ENCODE data around the gene UBAP1L.
A peak's percentile ranks its signal among the peaks of the same experiment; 100 is the strongest.
"Not testable (repeated sequence)": the region's sequence is repeated elsewhere in the genome, so short reads cannot be mapped to it uniquely, and the experiment has no call there.

The UBAP1L gene

GRCh38 chr15:65099336-65099735 is 15.7 kb downstream of the UBAP1L start:
- no peak for DNase-seq

GRCh38 chr15:65097651-65098263 is 17.2 kb downstream of the UBAP1L start:
- no peak for DNase-seq

DNA sequence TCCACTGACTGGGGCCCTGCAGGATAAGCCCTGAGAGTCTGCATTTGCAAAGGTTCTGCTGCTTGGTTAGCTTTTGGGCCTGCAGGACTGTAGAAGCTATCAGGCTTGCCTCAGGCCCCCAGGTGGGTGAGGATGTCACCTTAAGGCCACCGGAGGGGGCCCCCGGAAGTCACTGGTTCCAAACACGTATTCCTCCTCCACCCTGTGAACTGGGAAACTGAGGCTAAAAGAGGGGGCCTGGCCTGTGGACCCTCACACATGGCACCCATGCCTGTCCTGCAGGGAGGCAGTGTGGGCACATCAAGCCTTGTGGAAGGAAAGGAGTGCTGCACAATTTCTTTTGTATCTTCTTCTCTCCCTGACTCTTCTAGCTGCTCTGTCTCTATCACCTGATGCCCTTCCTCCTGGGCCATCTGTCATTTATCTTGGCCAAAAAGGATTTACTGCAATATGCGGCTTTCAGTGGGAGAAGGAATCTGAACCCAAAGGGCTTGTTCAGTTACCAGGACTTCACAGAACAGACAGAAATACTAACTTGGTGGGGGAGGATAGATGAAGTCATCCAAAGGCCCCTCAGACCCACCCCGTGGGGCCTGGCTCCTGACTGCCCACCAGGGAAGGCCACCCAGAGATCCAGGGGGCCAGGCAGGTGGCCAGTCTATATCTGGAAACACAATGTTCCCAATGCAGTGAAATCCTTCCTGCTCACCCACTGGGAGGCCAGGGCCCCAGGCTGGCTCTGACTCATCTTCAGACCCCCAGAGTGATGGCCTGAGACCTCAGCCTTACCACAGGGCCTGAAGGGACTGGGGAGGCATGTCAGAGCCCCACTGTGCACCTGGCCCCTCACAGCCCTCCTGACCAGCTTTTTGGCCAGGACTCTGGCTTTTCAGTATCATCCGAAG is 18.3 kb downstream of the UBAP1L start:
- no peak for DNase-seq

DNA sequence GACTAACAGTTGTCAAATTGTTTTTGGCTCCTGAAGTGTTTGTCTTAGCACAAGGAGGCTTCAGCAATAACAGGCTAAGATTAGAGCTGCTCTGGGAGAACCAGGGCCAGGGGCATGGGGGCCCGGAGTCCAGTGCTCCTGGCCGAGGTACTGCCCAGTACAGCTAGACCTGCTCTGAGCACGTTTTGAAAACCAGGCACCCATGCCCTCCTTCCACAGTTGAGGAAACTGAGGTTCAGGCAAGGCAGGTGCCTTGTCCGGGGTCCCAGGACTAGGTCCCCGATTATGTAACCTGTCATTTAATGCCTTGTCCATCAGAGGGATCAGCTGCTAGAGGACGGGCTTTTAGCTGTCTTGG is 19.3 kb downstream of the UBAP1L start:
- DNase-seq = no peak

GRCh38 chr15:65095011-65095746 is 19.8 kb downstream of the UBAP1L start:
- no peak for DNase-seq

GRCh38 chr15:65094294-65094995 is 20.6 kb downstream of the UBAP1L start:
- no peak for DNase-seq

DNA sequence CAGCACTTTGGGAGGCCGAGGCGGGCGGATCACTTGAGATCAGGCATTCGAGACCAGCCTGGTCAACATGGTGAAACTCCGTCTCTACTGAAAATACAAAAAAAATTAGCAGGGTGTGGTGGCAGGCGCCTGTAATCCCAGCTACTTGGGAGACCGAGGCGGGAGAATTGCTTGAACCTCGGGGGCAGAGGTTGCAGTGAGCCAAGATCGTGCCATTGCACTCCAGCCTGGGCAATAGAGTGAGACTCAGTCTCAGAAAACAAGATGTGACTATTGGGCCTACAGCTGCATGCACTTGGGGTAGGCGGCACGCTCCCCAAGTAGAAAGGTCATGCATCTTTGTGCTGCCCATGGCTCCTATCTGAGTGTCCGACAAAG is 21.2 kb downstream of the UBAP1L start:
- DNase-seq = not testable (repeated sequence)

- DNase-seq = no peak
Observed at GRCh38 chr15:65092911-65093792, 21.8 kb downstream of the UBAP1L start.

DNA sequence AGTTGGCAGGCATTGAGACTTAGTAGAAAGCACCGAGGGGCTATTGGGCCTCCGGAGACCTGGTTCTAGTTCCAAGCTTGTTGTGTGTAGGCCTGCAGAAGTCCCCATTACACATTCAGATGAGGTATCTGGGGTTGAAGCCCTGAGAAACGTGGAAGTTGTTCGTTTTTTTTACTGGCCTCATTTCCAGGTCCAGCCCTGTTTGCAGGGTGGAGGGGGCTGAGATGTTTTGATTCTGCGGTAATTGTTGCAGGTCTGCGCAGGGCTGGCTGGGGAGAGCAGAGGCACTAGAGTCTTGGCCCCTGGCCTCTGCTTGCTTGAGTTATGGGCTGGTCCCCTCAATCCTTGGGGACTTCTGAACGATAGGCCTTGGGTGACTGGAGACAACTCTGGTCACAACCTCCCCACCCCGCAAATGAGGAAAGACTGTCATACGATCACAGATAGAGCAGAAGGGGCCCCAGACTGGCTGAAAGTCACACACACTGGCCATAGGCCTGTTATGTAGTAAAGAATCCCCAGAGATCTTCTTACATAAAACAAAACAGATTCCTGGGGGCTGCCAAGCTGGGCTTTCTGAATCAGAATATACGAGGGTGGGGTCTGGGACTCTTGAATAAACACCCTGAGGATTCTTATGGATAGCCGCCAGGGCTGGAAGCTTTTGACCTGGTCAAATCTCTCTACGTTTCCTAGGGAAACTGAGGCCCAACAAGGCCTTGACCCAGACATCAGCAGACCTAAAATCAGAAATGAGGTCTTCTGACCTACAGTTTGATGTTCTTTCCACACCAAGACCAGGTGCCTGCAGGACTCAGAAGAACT is 22.8 kb downstream of the UBAP1L start:
- no peak for DNase-seq

DNA sequence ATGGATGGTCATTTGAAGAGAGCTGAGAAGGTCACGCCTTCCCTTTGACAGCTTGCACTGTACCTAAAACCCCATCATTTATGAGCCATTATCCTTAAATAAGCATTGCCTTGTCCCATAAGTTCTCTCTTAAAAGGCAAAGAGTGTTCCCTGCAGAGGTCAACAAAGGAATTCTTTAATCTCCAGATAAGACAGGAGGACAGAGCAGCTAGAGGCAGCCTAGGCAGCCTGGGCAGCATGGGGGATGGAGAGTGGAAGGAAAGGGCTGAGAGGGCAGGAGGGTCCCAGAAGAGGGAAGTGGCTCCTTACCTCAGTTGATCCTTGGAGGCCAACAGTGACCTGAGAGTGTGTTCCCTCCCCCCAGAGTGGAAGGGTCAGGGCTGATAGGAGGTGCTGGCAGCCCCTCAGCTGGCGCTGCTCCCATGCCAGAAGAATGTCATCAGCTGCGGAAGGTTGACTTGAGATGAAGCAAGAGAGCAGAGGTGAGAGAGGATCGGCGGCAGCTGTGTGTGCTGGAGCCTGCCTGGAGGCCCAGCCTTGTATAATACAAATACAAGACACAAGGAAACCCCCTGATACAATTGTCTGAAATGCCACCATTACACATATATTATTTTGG is 25.7 kb downstream of the UBAP1L start:
- DNase-seq = no peak

DNA sequence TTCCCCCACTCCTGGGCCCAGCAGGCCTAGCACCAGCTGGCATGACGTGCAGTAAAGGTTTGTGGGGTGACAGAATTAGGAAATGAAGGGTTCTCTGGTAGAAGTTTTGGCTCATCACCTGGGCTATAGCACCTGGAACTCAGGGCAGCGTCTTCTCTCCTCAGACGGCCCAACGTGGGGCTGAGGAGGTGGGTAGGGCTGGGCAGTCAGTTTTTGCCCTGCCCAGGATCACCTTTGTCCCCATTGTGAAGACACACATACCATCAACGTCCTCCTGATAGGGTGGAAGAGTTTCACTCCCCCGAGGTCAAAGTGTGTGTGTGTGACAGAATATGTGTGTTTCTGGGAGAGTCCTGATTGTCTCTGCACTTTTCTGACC is 26.4 kb downstream of the UBAP1L start:
- DNase-seq = no peak

GRCh38 chr15:65087873-65088642 is 26.9 kb downstream of the UBAP1L start:
- DNase-seq = no peak

- DNase-seq = no peak
Observed at GRCh38 chr15:65087411-65087810, 27.6 kb downstream of the UBAP1L start.

GRCh38 chr15:65086680-65087111 is 28.3 kb downstream of the UBAP1L start:
- DNase-seq = no peak

DNA sequence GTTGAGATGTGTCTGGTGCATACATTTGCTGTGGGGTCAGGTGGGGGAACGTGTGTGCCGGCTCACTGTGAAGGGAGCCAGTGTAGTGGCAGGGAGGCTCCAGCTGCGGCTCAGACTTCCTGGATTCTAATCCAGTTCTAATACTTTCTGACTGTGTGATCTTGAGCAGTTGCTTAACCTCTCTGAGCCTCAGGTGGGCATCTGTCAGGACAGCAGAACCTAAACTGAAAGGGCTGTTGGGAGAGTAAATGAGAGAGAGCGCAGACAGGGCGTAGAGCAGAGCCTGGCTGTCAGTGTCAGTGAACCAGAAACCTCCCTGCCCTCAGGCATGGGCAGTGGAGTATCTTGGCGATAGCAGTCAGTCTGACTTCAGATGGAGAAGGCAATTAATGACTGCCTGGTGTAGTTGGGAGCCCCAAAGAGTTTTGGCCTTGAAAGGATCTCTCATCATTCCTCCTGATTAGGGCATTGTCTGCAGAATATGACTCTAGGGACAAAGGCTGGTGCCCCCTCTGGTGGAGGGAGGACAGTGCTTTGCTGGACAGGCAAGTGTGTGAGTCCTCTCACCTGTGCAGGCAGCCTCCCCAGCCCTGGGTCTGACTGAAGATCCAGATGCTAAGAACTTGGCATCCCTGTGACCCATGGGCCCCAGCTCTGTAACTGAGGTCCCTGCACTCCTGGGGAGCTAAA is 28.9 kb downstream of the UBAP1L start:
- DNase-seq = peak; percentile 10

DNA sequence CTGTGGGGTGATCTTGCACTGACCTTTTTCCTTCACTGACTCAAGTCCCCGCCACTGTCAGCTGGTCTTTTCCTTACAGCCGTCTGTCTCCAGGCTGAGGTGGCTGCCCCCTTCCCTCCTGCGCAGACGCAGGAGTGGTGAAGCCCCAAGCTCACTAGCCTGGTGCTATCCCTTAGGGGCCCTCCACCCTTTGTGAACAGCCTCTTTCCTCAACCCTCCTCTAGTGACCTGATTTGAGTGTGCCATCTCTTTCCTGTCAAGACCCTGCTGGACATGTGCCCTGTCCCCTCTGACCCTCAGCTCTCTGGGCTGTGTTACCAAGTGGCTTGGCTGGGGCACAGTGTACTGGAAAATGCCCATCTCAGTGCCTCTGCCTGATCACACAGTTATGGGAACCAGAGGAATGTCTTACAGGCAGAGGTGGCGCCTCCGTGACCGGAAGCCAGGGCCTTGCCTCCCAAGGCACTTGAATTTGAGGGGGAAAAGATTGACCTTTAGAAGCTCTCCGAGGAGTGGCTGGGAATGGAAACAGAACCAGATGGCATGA is 29.7 kb downstream of the UBAP1L start:
- DNase-seq = no peak

- no peak for DNase-seq
Observed at GRCh38 chr15:65084500-65085206, 30.3 kb downstream of the UBAP1L start.

DNA sequence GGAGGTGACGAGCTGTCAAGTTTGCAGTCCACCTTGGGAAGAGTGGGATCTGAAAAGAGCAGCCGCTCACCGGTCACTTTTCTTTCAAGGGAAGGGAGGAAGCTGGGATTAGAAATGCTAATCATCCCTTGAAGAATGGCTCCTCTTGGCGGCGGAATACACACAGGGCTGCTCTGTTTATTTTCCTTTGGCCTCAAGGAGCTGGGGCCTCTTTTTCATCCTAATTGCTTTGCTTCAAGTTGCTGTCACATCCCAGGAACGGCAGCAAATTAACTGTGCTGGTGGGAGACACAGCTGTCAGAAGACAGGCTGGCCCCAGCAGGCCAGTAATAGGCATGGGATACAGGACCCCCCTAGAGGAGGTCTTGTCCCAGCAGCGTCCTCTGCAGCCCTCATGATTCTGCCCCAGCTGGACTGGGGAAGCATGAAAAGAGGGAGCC is 31.7 kb downstream of the UBAP1L start:
- DNase-seq = no peak

All from NCI-H1436 (cell line).